Activated CD8-positive, alpha-beta memory T cell treated with anti-CD3 and anti-CD28 coated beads, Interleukin-2, amount 50 U/mL, for 24 hours (primary cell): ENCODE results near the gene STXBP6.
"Not testable (repeated sequence)": the region's sequence is repeated elsewhere in the genome, so short reads cannot be mapped to it uniquely, and the experiment has no call there.

Experiments
- DNase-seq: peaks from one replicate; pipeline ENCODE4 v3.0.0-alpha.2; 2020; ENCODE audit errors: extremely low read depth

The STXBP6 gene

GRCh38 chr14:24802236-24802635, 247.7 kb downstream of the STXBP6 start:
- no peak for DNase-seq

GRCh38 chr14:24801024-24801423, 248.9 kb downstream of the STXBP6 start:
- no peak for DNase-seq

GRCh38 chr14:24798911-24799462, 251.0 kb downstream of the STXBP6 start:
- no peak for DNase-seq

GRCh38 chr14:24795406-24795805, 254.5 kb downstream of the STXBP6 start:
- DNase-seq, result no peak

- DNase-seq, result no peak
Measured at GRCh38 chr14:24794644-24795305, 255.2 kb downstream of the STXBP6 start.

- DNase-seq, result no peak
Measured at GRCh38 chr14:24790196-24790595, 259.8 kb downstream of the STXBP6 start.

- DNase-seq, result no peak
Measured at GRCh38 chr14:24789378-24789884, 260.5 kb downstream of the STXBP6 start.

- DNase-seq, result no peak
Measured at GRCh38 chr14:24785698-24786097, 264.2 kb downstream of the STXBP6 start.

GRCh38 chr14:24784981-24785380, 265.0 kb downstream of the STXBP6 start:
- DNase-seq, result no peak

GRCh38 chr14:24783791-24784190, 266.2 kb downstream of the STXBP6 start:
- DNase-seq, result no peak

- DNase-seq, result no peak
Measured at GRCh38 chr14:24780281-24780680, 269.7 kb downstream of the STXBP6 start.

GRCh38 chr14:24777678-24778077, 272.3 kb downstream of the STXBP6 start:
- no peak for DNase-seq

GRCh38 chr14:24775950-24776349, 274.0 kb downstream of the STXBP6 start:
- DNase-seq, result no peak

GRCh38 chr14:24774187-24774915, 275.6 kb downstream of the STXBP6 start:
- DNase-seq, result no peak

- not testable (repeated sequence) for DNase-seq
Measured at GRCh38 chr14:24773564-24773963, 276.4 kb downstream of the STXBP6 start.

- DNase-seq, result no peak
Measured at GRCh38 chr14:24766434-24766833, 283.5 kb downstream of the STXBP6 start.

GRCh38 chr14:24761141-24761540, 288.8 kb downstream of the STXBP6 start:
- DNase-seq, result no peak
